ENCODE data around the gene PCSK5. TPM values are rescaled to one million over a fixed set of nuclear protein-coding genes. Genes with fewer than 3 reads are reported as not detected.

PCSK5 gene
- total RNA-seq, 2 donors from 2014 or later = 2.5 to 3.5 TPM

DNA sequence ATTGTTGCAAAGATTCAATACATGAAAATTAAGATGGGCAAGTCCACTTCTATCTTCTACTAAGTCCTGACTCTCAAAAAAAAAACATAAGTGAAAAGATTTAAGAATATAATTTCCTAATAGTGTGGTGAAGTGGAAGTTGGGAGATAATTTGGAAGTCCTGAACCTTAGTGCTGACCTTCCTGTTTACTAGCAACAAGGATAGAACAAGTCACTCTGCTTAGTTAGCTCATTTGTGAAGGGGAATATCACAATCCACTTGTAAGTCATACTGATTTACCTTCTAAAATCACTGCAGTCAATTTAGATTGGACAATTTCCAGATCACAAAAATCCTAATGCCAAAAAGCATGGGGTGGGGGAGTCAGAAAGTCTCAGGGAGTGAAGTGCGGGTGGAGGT is 43.4 kb upstream of the PCSK5 start:
- Histone ChIP-seq H3K9ac (ENCODE audit: extremely low read depth, low read length, poor library complexity, severe bottlenecking) (no peak overlapping the region), H3K4me1 (ENCODE audit: control insufficient read depth, insufficient read depth, low read length) (peaks cover 3% of the 10 kb centered on the region), H3K9me3 (ENCODE audit: control insufficient read depth, low read length) (peaks cover 10% of the 10 kb centered on the region), H3K27me3 (ENCODE audit: control insufficient read depth, insufficient read depth, low read length, poor library complexity, severe bottlenecking) (peaks cover 4% of the 10 kb centered on the region), H3K27ac (ENCODE audit: low read depth, low read length) (no peak overlapping the region), H3K36me3 (ENCODE audit: control insufficient read depth, insufficient read depth, low read length) (no peaks in the 10 kb centered on the region), H3K4me3 (ENCODE audit: low read length) (no peak overlapping the region)
- no peaks in the 10 kb centered on the region for H3K9me3 Mint-ChIP-seq
- H3K36me3 Mint-ChIP-seq (ENCODE audit: low read depth) = no peaks in the 10 kb centered on the region
- H3K4me1 Mint-ChIP-seq = peaks cover 28% of the 10 kb centered on the region
- H3K4me3 Mint-ChIP-seq = no peak overlapping the region
- TF ChIP-seq, protein P1, sequence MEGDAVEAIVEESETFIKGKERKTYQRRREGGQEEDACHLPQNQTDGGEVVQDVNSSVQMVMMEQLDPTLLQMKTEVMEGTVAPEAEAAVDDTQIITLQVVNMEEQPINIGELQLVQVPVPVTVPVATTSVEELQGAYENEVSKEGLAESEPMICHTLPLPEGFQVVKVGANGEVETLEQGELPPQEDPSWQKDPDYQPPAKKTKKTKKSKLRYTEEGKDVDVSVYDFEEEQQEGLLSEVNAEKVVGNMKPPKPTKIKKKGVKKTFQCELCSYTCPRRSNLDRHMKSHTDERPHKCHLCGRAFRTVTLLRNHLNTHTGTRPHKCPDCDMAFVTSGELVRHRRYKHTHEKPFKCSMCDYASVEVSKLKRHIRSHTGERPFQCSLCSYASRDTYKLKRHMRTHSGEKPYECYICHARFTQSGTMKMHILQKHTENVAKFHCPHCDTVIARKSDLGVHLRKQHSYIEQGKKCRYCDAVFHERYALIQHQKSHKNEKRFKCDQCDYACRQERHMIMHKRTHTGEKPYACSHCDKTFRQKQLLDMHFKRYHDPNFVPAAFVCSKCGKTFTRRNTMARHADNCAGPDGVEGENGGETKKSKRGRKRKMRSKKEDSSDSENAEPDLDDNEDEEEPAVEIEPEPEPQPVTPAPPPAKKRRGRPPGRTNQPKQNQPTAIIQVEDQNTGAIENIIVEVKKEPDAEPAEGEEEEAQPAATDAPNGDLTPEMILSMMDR (conservative IDR thresholded peaks at IDR 0.05) = no peak
- DNase-seq = no peak
- no peak overlapping the region for H3K27ac Mint-ChIP-seq
- 93 to 100% methylated on average over 1 of the region's 1 CpG for WGBS, 2 experiments (ENCODE audit: insufficient coverage in 1 of 2, insufficient read length in 1 of 2)
- H3K27me3 Mint-ChIP-seq (ENCODE audit: insufficient read depth) = peaks cover 9% of the 10 kb centered on the region

DNA sequence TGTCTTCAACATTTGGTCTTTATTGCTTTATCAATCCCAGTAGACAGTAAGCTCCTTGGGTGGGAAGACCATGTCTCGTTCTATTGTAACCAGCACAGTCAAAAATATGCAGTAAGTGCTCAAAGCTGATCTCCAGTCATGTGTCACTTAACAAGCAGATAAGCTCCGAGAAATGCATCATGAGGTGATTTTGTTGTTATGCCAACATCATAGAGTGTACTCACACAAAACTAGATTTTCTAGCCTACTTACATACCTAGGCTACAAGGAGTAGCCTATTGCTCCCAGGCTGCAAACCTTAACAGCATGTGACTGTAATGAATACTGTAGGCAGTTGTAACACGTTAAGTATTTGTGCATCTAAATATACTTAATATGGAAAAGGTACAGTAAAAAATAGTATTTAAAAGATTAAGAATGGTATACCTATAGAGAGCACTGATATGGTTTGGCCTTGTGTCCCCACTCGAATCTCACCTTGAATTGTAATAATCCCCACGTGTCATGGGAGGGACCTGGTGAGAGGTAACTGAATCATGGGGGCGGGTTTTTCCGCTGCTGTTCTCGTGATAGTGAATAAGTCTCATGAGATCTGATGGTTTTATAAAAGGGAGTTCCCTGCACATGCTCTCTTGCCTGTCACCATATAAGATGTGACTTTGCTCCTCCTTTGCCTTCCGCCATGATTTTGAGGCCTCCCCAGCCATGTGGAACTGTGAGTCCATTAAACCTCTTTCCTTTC is 39.8 kb upstream of the PCSK5 start:
- Histone ChIP-seq H3K9ac (ENCODE audit: extremely low read depth, low read length, poor library complexity, severe bottlenecking) (no peak overlapping the region), H3K36me3 (ENCODE audit: control insufficient read depth, insufficient read depth, low read length) (no peaks in the 10 kb centered on the region), H3K9me3 (ENCODE audit: control insufficient read depth, low read length) (no peaks in the 10 kb centered on the region), H3K4me3 (ENCODE audit: low read length) (no peak overlapping the region), H3K27me3 (ENCODE audit: control insufficient read depth, insufficient read depth, low read length, poor library complexity, severe bottlenecking) (no peaks in the 10 kb centered on the region), H3K4me1 (ENCODE audit: control insufficient read depth, insufficient read depth, low read length) (peaks cover 3% of the 10 kb centered on the region), H3K27ac (ENCODE audit: low read depth, low read length) (no peak overlapping the region)
- 90 to 100% methylated on average over 3 to 9 of the region's 9 CpGs for WGBS, 2 experiments (ENCODE audit: insufficient coverage in 1 of 2, insufficient read length in 1 of 2)
- TF ChIP-seq, protein P1 (conservative IDR thresholded peaks at IDR 0.05) = no peak
- peaks cover 2% of the 10 kb centered on the region for H3K27me3 Mint-ChIP-seq (ENCODE audit: insufficient read depth)
- H3K9me3 Mint-ChIP-seq = no peaks in the 10 kb centered on the region
- H3K4me1 Mint-ChIP-seq = peaks cover 16% of the 10 kb centered on the region
- H3K27ac Mint-ChIP-seq = no peak overlapping the region
- H3K4me3 Mint-ChIP-seq = no peak overlapping the region
- no peak for DNase-seq
- no peaks in the 10 kb centered on the region for H3K36me3 Mint-ChIP-seq (ENCODE audit: low read depth)

DNA sequence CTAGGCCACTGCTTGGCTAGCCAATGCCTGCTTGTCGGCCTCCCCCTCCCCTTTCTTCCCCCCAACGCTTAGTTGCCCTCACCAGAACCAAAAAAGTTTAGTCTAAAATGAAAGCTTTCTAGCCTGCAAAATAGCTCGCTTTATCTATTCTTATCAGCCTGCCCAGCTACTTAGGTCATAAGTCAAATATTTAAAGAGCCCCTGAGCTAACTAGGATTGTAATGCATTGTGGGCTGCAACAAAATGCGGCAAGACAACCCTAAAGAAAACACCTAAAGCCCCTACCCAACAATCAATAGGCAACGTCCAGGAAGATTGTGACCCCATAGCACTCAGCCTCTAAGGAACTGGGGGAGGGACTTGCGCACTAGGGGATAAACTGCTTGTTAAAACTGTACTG is 38.6 kb upstream of the PCSK5 start:
- H3K9me3 ChIP-seq (ENCODE audit: control insufficient read depth, low read length) = no peaks in the 10 kb centered on the region
- TF ChIP-seq, protein P1 (conservative IDR thresholded peaks at IDR 0.05) = no peak
- Mint-ChIP-seq H3K36me3 (ENCODE audit: low read depth) (no peaks in the 10 kb centered on the region), H3K4me1 (peaks cover 18% of the 10 kb centered on the region), H3K27ac (no peak overlapping the region), H3K4me3 (no peak overlapping the region), H3K27me3 (ENCODE audit: insufficient read depth) (peaks cover 2% of the 10 kb centered on the region), H3K9me3 (no peaks in the 10 kb centered on the region)
- H3K9ac ChIP-seq (ENCODE audit: extremely low read depth, low read length, poor library complexity, severe bottlenecking) = no peak overlapping the region
- no peaks in the 10 kb centered on the region for H3K27me3 ChIP-seq (ENCODE audit: control insufficient read depth, insufficient read depth, low read length, poor library complexity, severe bottlenecking)
- no peak overlapping the region for H3K4me3 ChIP-seq (ENCODE audit: low read length)
- H3K4me1 ChIP-seq (ENCODE audit: control insufficient read depth, insufficient read depth, low read length) = peaks cover 3% of the 10 kb centered on the region
- H3K36me3 ChIP-seq (ENCODE audit: control insufficient read depth, insufficient read depth, low read length) = no peaks in the 10 kb centered on the region
- DNase-seq = no peak
- H3K27ac ChIP-seq (ENCODE audit: low read depth, low read length) = no peak overlapping the region
- 82 to 92% methylated on average over 3 to 6 of the region's 6 CpGs for WGBS, 2 experiments (ENCODE audit: insufficient coverage in 1 of 2, insufficient read length in 1 of 2)

All from endodermal cell (in vitro differentiated cells).